Ovary (tissue), 9 donors: ENCODE data around the gene TRAPPC3L. TPM values are rescaled to one million over a fixed set of nuclear protein-coding genes. Genes with fewer than 3 reads are reported as not detected.

ENCODE experiments used
- DNase-seq, 5 donors: peaks; one replicate each; pipeline ENCODE4 v3.0.0-alpha.2; 2019 to 2020
- H3K27ac ChIP-seq, 2 donors: fragments of 200-600 bp; one replicate each; pipeline versions ENCODE4 v1.5.1 to v1.8.0; 2019 to 2022
- H3K27me3 ChIP-seq: fragments of 200-600 bp; one replicate; pipeline ENCODE4 v1.8.0; 2022
- H3K36me3 ChIP-seq: fragments of 200-600 bp; sonication (generic); one replicate; pipeline ENCODE4 v1.5.1; 2019
- H3K4me1 ChIP-seq: one replicate; pipeline ENCODE4 v1.8.1; 2013; ENCODE audit warnings: mild to moderate bottlenecking, moderate library complexity; ENCODE audit not compliant: insufficient read depth
- H3K4me3 ChIP-seq: fragments of 200-600 bp; sonication (generic); one replicate; pipeline ENCODE4 v1.5.1; 2017
- H3K9me3 ChIP-seq, 2 donors: fragments of 200-600 bp in 1 of 2; sonication (generic) in 1 of 2; one replicate each; pipeline versions ENCODE4 v1.5.1 to v1.8.1; 2013 to 2019; ENCODE audit warnings: mild to moderate bottlenecking in 1 of 2, moderate library complexity in 1 of 2
- CTCF ChIP-seq, 3 donors: fragments of 450-650 bp in 2 of 3; fragments of 200-600 bp in 1 of 3; IDR thresholded peaks; one replicate each; pipeline versions ENCODE4 v1.5.1 to v1.8.0; 2016 to 2022; ENCODE audit warnings: antibody characterized with exemption in 3 of 3, mild to moderate bottlenecking in 1 of 3
- EP300 ChIP-seq: sonication (generic); formaldehyde crosslinking; IDR thresholded peaks from one replicate; pipeline ENCODE4 v1.6.1; 2017; ENCODE audit warnings: antibody characterized with exemption
- POLR2A ChIP-seq: fragments of 450-650 bp; IDR thresholded peaks from one replicate; pipeline ENCODE4 v1.6.1; 2017; ENCODE audit warnings: antibody characterized with exemption, mild to moderate bottlenecking, moderate library complexity
- WGBS, 3 donors: extraction: QIAGEN DNeasy Blood & Tissue Kit in 1 of 3; methylation state at CpG; one replicate each; pipeline versions ENCODE4 v1.1.5 to v1.1.7; 2013 to 2017; 5-methylcytosine and 5-hydroxymethylcytosine counted together
- intact Hi-C, 4 donors: fragments of 100-400 bp; cut with DNase I; formaldehyde crosslinking; loops; one replicate each; pipeline versions ENCODE4 v1.11.0 to v1.15.1; 2022 to 2023
- polyA plus RNA-seq, 2 donors: library from polyadenylated mRNA; stranded (reverse); fragments of 200-250 nt in 1 of 2; fragments of 350-450 nt in 1 of 2; fragmentation: Illumina TruSeq in 1 of 2; extraction: RNeasy Lipid Tissue Mini Kit (QIAGEN cat#74804) in 1 of 2; gene quantifications; one replicate each; pipeline ENCODE4 v1.2.3, GENCODE V29; 2013 to 2014
- total RNA-seq, 7 donors: library from RNA; depleted of rRNA in 2 of 7; stranded (reverse); fragments of >200 nt in 2 of 7; fragmentation: NEBNext Ultra II Directional in 3 of 7; extraction: Animal tissue kit (Norgen Biotek cat#: 25700) in 3 of 7; gene quantifications; one replicate each; pipeline versions ENCODE4 v1.1.0 to v1.2.4, GENCODE V29; 2016 to 2023
- donor health status: DM: no; HTN: no; CAD: no; lungs with moderate emphysema.
- donor health status: DM: no; HTN: no; CAD: no.
- donor health status: Bipolar disorder and iron deficiency.
- donor health status: DM: yes; HTN: yes; CAD: no.
- donor health status: DM: no; HTN: no; CAD: no.
- donor health status: DM: yes; HTN: yes; CAD: no.

Gene TRAPPC3L
- total and polyA plus RNA-seq, 9 donors, result 0.08 to 0.20 (median 0.10) TPM; not detected in 6

GRCh38 chr6:116511424-116512110 lies 33.9 kb downstream of the TRAPPC3L start, which contains the start of gene CALHM5:
TSS of gene CALHM5 (plus strand) at chr6:116511639. CDS start at chr6:116511697, 58 bp downstream.
- Histone ChIP-seq H3K36me3 (no peaks in the 10 kb centered on the region), H3K27me3 (no peaks in the 10 kb centered on the region), H3K4me3 (peak within 1 kb of the TSS; percentile 26), H3K9me3 (no peaks in the 10 kb centered on the region), H3K4me1 (peaks cover 3% of the 10 kb centered on the region), H3K27ac (peak within 1 kb of the TSS in 1 of 2 donors; percentile 68)
- intact Hi-C loops, result no loop called here
- TF ChIP-seq CTCF (IDR thresholded peaks at IDR 0.05), result peak in 2 of 3 donors; percentile 35 to 76
- no peak for TF ChIP-seq EP300
- peak; percentile 20 to 48 (median 30) for DNase-seq
- WGBS, 3 donors, result 6 to 30% (median 8%) methylated on average over 10 of the region's 10 CpGs

GRCh38 chr6:116508527-116508926 lies 37.0 kb downstream of the TRAPPC3L start:
- Histone ChIP-seq H3K4me1 (peaks cover 2% of the 10 kb centered on the region), H3K27me3 (no peaks in the 10 kb centered on the region), H3K27ac (no peak overlapping the region), H3K9me3 (no peaks in the 10 kb centered on the region), H3K36me3 (no peaks in the 10 kb centered on the region), H3K4me3 (no peak overlapping the region)
- DNase-seq, result no peak
- intact Hi-C loops, result no loop called here
- TF ChIP-seq EP300, result no peak
- no peak for TF ChIP-seq POLR2A
- no peak for TF ChIP-seq CTCF (IDR thresholded peaks at IDR 0.05)

GRCh38 chr6:116507324-116507723 lies 38.2 kb downstream of the TRAPPC3L start:
- no peak overlapping the region for H3K4me3 ChIP-seq
- 86 to 91% (median 88%) methylated on average over 3 of the region's 3 CpGs for WGBS, 3 donors

GRCh38 chr6:116500969-116501433 lies 44.5 kb downstream of the TRAPPC3L start:
- DNase-seq, result no peak
- intact Hi-C loops, result no loop called here
- no peaks in the 10 kb centered on the region for H3K4me1 ChIP-seq
- WGBS, 3 donors, result 68 to 77% (median 70%) methylated on average over 9 of the region's 9 CpGs
- no peak overlapping the region for H3K27ac ChIP-seq
- TF ChIP-seq CTCF (IDR thresholded peaks at IDR 0.05), result no peak
- TF ChIP-seq EP300, result no peak
- TF ChIP-seq POLR2A, result no peak
- no peaks in the 10 kb centered on the region for H3K27me3 ChIP-seq
- no peak overlapping the region for H3K4me3 ChIP-seq
- no peaks in the 10 kb centered on the region for H3K9me3 ChIP-seq
- H3K36me3 ChIP-seq, result no peaks in the 10 kb centered on the region

More at GRCh38 chr6:116507324-116507723, 38.2 kb downstream of the TRAPPC3L start:
- no peaks in the 10 kb centered on the region for H3K36me3 ChIP-seq
- no peak for DNase-seq
- H3K9me3 ChIP-seq, result no peaks in the 10 kb centered on the region
- H3K4me1 ChIP-seq, result no peaks in the 10 kb centered on the region
- intact Hi-C loops, result no loop called here
- H3K27me3 ChIP-seq, result no peaks in the 10 kb centered on the region
- TF ChIP-seq CTCF (IDR thresholded peaks at IDR 0.05) (no peak), EP300 (no peak), POLR2A (no peak)
- H3K27ac ChIP-seq, result no peak overlapping the region
